Natural killer cell treated with Interleukin-12 subunit alpha and Interleukin-12 subunit beta and Interleukin-15 and Interleukin-18, amount 100 ng/mL, for 72 hours (primary cell): ENCODE data around the gene MMEL1. TPM values are rescaled to one million over a fixed set of nuclear protein-coding genes. Genes with fewer than 3 reads are reported as not detected.
"Not testable (repeated sequence)": the region's sequence is repeated elsewhere in the genome, so short reads cannot be mapped to it uniquely, and the experiment has no call there.

Source experiments
- ATAC-seq, 2 donors: fragments of 150-1000 bp; cut with Tn5 transposase in 1 of 2; sonication (Bioruptor Pico), chemical (Tn5 transposase) in 1 of 2; 2 replicates each; pipeline ENCODE4 v1.10.0; 2021
- DNase-seq: peaks from one replicate; pipeline ENCODE4 v3.0.0; 2022; ENCODE audit warnings: low spot score
- H3K27ac Mint-ChIP-seq, 2 donors: 1 replicate in 1 of 2; 2 replicates in 1 of 2; pipeline ENCODE4 v1.8.0; 2022; ENCODE audit warnings: mixed read lengths in 2 of 2, mild to moderate bottlenecking in 1 of 2, moderate library complexity in 1 of 2
- H3K27me3 Mint-ChIP-seq, 2 donors: 1 replicate in 1 of 2; 2 replicates in 1 of 2; pipeline ENCODE4 v1.8.0; 2022; ENCODE audit warnings: mixed read lengths in 2 of 2
- H3K36me3 Mint-ChIP-seq: one replicate; pipeline ENCODE4 v1.8.0; 2022; ENCODE audit warnings: mixed read lengths
- H3K4me1 Mint-ChIP-seq, 2 donors: 1 replicate in 1 of 2; 2 replicates in 1 of 2; pipeline ENCODE4 v1.8.0; 2022; ENCODE audit warnings: low read depth in 2 of 2, mixed read lengths in 2 of 2, mild to moderate bottlenecking in 1 of 2
- H3K4me3 Mint-ChIP-seq: one replicate; pipeline ENCODE4 v1.8.0; 2022; ENCODE audit warnings: mixed read lengths
- H3K9me3 Mint-ChIP-seq: 2 replicates; pipeline ENCODE4 v1.8.0; 2022; ENCODE audit warnings: mixed read lengths
- total RNA-seq, 2 donors: library from RNA; stranded (reverse); gene quantifications; one replicate each; pipeline ENCODE4 v1.2.3, GENCODE V29; 2022

The MMEL1 gene
- total RNA-seq, 2 donors from 2014 or later, result 0.81 TPM; not detected in 1

- peak; percentile 22 for DNase-seq
- Mint-ChIP-seq H3K4me3 (no peak overlapping the region), H3K36me3 (no peaks in the 10 kb centered on the region), H3K27me3 (no peaks in the 10 kb centered on the region), H3K9me3 (no peaks in the 10 kb centered on the region), H3K27ac (no peak overlapping the region), H3K4me1 (peaks cover 16 to 29% of the 10 kb centered on the region in 2 donors)
- ATAC-seq, result no peak
These were observed 50.4 kb downstream of the MMEL1 start for GRCh38 chr1:2582391-2582790.

GRCh38 chr1:2580691-2581090, 52.1 kb downstream of the MMEL1 start:
- ATAC-seq (no peak), DNase-seq (peak; percentile 16)
- no peaks in the 10 kb centered on the region for H3K9me3 Mint-ChIP-seq
- peaks cover 16 to 31% of the 10 kb centered on the region in 2 donors for H3K4me1 Mint-ChIP-seq
- H3K27ac Mint-ChIP-seq, result no peak overlapping the region
- H3K4me3 Mint-ChIP-seq, result no peak overlapping the region
- H3K36me3 Mint-ChIP-seq, result no peaks in the 10 kb centered on the region
- H3K27me3 Mint-ChIP-seq, result no peaks in the 10 kb centered on the region

- H3K4me3 Mint-ChIP-seq, result peak overlapping the region; percentile 64
- H3K9me3 Mint-ChIP-seq, result peaks cover under 1% of the 10 kb centered on the region
- peak overlapping the region; percentile 90 to 94 for H3K27ac Mint-ChIP-seq
- H3K4me1 Mint-ChIP-seq, result peaks cover 8 to 26% of the 10 kb centered on the region in 2 donors
- ATAC-seq, result no peak
- DNase-seq, result no peak
- H3K27me3 Mint-ChIP-seq, result no peaks in the 10 kb centered on the region
- H3K36me3 Mint-ChIP-seq, result no peaks in the 10 kb centered on the region
These were observed 54.1 kb downstream of the MMEL1 start for GRCh38 chr1:2578758-2579118.

- DNase-seq, result peak; percentile 31
- peak in 1 of 2 donors; percentile 48 for ATAC-seq
- Mint-ChIP-seq H3K4me1 (peaks cover 14 to 30% of the 10 kb centered on the region in 2 donors), H3K4me3 (peak overlapping the region; percentile 64), H3K27ac (peak overlapping the region; percentile 90 to 94)
- not testable (repeated sequence) for H3K36me3 Mint-ChIP-seq, H3K27me3 Mint-ChIP-seq, H3K9me3 Mint-ChIP-seq
These were observed 55.2 kb downstream of the MMEL1 start for GRCh38 chr1:2577565-2578075.

- H3K4me1 Mint-ChIP-seq, result peaks cover 16 to 26% of the 10 kb centered on the region in 2 donors
- H3K4me3 Mint-ChIP-seq, result no peak overlapping the region
- H3K27ac Mint-ChIP-seq, result peak overlapping the region; percentile 28 to 59
- peak; percentile 56 for DNase-seq
- ATAC-seq, result no peak
- peaks cover 9% of the 10 kb centered on the region for H3K36me3 Mint-ChIP-seq
- no peaks in the 10 kb centered on the region for H3K27me3 Mint-ChIP-seq
- peaks cover 9% of the 10 kb centered on the region for H3K9me3 Mint-ChIP-seq
These were observed 56.8 kb downstream of the MMEL1 start for GRCh38 chr1:2575801-2576663.

- no peaks in the 10 kb centered on the region for H3K27me3 Mint-ChIP-seq
- ATAC-seq (no peak), DNase-seq (no peak)
- no peak overlapping the region for H3K27ac Mint-ChIP-seq
- H3K4me3 Mint-ChIP-seq, result no peak overlapping the region
- H3K36me3 Mint-ChIP-seq, result peaks cover 9% of the 10 kb centered on the region
- H3K9me3 Mint-ChIP-seq, result peaks cover 9% of the 10 kb centered on the region
- H3K4me1 Mint-ChIP-seq, result peaks cover 16 to 25% of the 10 kb centered on the region in 2 donors
These were observed 58.5 kb downstream of the MMEL1 start for GRCh38 chr1:2574350-2574749.

GRCh38 chr1:2573250-2573920, 59.4 kb downstream of the MMEL1 start:
- Mint-ChIP-seq H3K27me3 (no peaks in the 10 kb centered on the region), H3K9me3 (peaks cover 9% of the 10 kb centered on the region), H3K36me3 (peaks cover 9% of the 10 kb centered on the region), H3K4me3 (no peak overlapping the region), H3K4me1 (peaks cover 8 to 18% of the 10 kb centered on the region in 2 donors), H3K27ac (peak overlapping the region in 1 of 2 donors; percentile 18)
- ATAC-seq (no peak), DNase-seq (no peak)

- Mint-ChIP-seq H3K36me3 (peaks cover 9% of the 10 kb centered on the region), H3K27me3 (no peaks in the 10 kb centered on the region), H3K27ac (no peak overlapping the region), H3K9me3 (peaks cover 9% of the 10 kb centered on the region), H3K4me1 (peaks cover 8 to 15% of the 10 kb centered on the region in 2 donors), H3K4me3 (no peak overlapping the region)
- DNase-seq, result no peak
- no peak for ATAC-seq
These were observed 61.5 kb downstream of the MMEL1 start for GRCh38 chr1:2571348-2571747.

GRCh38 chr1:2570332-2570731, 62.5 kb downstream of the MMEL1 start:
- ATAC-seq, result no peak
- peaks cover 9% of the 10 kb centered on the region for H3K36me3 Mint-ChIP-seq
- H3K4me1 Mint-ChIP-seq, result peaks cover 8 to 12% of the 10 kb centered on the region in 2 donors
- no peak overlapping the region for H3K4me3 Mint-ChIP-seq
- no peaks in the 10 kb centered on the region for H3K27me3 Mint-ChIP-seq
- H3K27ac Mint-ChIP-seq, result no peak overlapping the region
- H3K9me3 Mint-ChIP-seq, result peaks cover 9% of the 10 kb centered on the region
- DNase-seq, result no peak

- not testable (repeated sequence) for H3K4me3 Mint-ChIP-seq, H3K36me3 Mint-ChIP-seq, ATAC-seq, DNase-seq, H3K9me3 Mint-ChIP-seq, H3K27me3 Mint-ChIP-seq, H3K27ac Mint-ChIP-seq
- H3K4me1 Mint-ChIP-seq, result peaks cover 8 to 12% of the 10 kb centered on the region in 2 donors
These were observed 63.1 kb downstream of the MMEL1 start for GRCh38 chr1:2569703-2570102.

GRCh38 chr1:2569060-2569459, 63.8 kb downstream of the MMEL1 start:
- peaks cover 8 to 9% of the 10 kb centered on the region in 2 donors for H3K4me1 Mint-ChIP-seq
- DNase-seq (no peak), ATAC-seq (no peak)
- no peaks in the 10 kb centered on the region for H3K27me3 Mint-ChIP-seq
- no peak overlapping the region for H3K27ac Mint-ChIP-seq
- H3K4me3 Mint-ChIP-seq, result no peak overlapping the region
- H3K36me3 Mint-ChIP-seq, result peaks cover 9% of the 10 kb centered on the region
- H3K9me3 Mint-ChIP-seq, result peaks cover 9% of the 10 kb centered on the region

GRCh38 chr1:2568187-2568816, 64.5 kb downstream of the MMEL1 start:
- not testable (repeated sequence) for H3K27me3 Mint-ChIP-seq, H3K27ac Mint-ChIP-seq, H3K4me1 Mint-ChIP-seq, DNase-seq, H3K4me3 Mint-ChIP-seq, H3K9me3 Mint-ChIP-seq, H3K36me3 Mint-ChIP-seq
- peak in 1 of 2 donors; percentile 29 for ATAC-seq

- Mint-ChIP-seq H3K9me3 (no peaks in the 10 kb centered on the region), H3K27ac (no peak overlapping the region), H3K4me3 (no peak overlapping the region), H3K4me1 (peaks cover 0 to 2% of the 10 kb centered on the region in 2 donors), H3K27me3 (no peaks in the 10 kb centered on the region), H3K36me3 (no peaks in the 10 kb centered on the region)
- ATAC-seq, result no peak
- DNase-seq, result no peak
These were observed 65.6 kb downstream of the MMEL1 start for GRCh38 chr1:2567083-2567679.
